CD4-positive, alpha-beta T cell (primary cell): ENCODE results near the gene NUP62. TPM values are rescaled to one million over a fixed set of nuclear protein-coding genes. Genes with fewer than 3 reads are reported as not detected.
"Not testable (repeated sequence)": the region's sequence is repeated elsewhere in the genome, so short reads cannot be mapped to it uniquely, and the experiment has no call there.

ENCODE experiments used
- ATAC-seq: fragments of 200-7000 bp; cut with Tn5 transposase; one replicate; pipeline ENCODE4 v1.10.0; 2022; ENCODE audit warnings: mild to moderate bottlenecking; ENCODE audit not compliant: poor library complexity
- CTCF ChIA-PET: fragments of 350-600 bp; sonication (Branson Sonifier 250); formaldehyde crosslinking; loops from one replicate; lab custom pipeline; 2021; ENCODE audit warnings: antibody characterized with exemption, inconsistent platforms; lab: Charles Lee
- POLR2A ChIA-PET: fragments of 350-600 bp; sonication (Branson Sonifier 250); formaldehyde crosslinking; loops from one replicate; lab custom pipeline; 2021; ENCODE audit warnings: antibody characterized with exemption, inconsistent platforms; lab: Charles Lee
- DNase-seq, 14 experiments: peaks; one replicate each; pipeline ENCODE4 v3.0.0-alpha.2; 2013 to 2020; ENCODE audit warnings: mixed read lengths in 2 of 14
- H3K27ac ChIP-seq, 2 donors: one replicate each; pipeline versions ENCODE4 v1.5.1 to v1.7.0; 2013; ENCODE audit warnings: low read length in 2 of 2, low read depth in 1 of 2, mild to moderate bottlenecking in 1 of 2
- H3K27me3 ChIP-seq, 2 experiments: 1 replicate in 1 of 2; 2 replicates in 1 of 2; pipeline versions ENCODE4 v1.6.1 to v1.7.0; 2013; ENCODE audit warnings: low read length in 2 of 2, control low read depth in 1 of 2, mild to moderate bottlenecking in 1 of 2, moderate library complexity in 1 of 2; ENCODE audit not compliant: insufficient read depth in 2 of 2, control insufficient read depth in 1 of 2
- H3K36me3 ChIP-seq: one replicate; pipeline ENCODE4 v1.6.1; 2013; ENCODE audit warnings: low read length, control low read depth; ENCODE audit not compliant: insufficient read depth
- H3K4me1 ChIP-seq: one replicate; pipeline ENCODE4 v1.6.1; 2013; ENCODE audit warnings: low read length, control low read depth; ENCODE audit not compliant: insufficient read depth
- H3K4me3 ChIP-seq: one replicate; pipeline ENCODE4 v1.5.1; 2013; ENCODE audit warnings: mild to moderate bottlenecking, low read length, moderate library complexity
- H3K9me3 ChIP-seq, 2 experiments: 1 replicate in 1 of 2; 2 replicates in 1 of 2; pipeline versions ENCODE4 v1.6.1 to v1.7.0; 2013; ENCODE audit warnings: low read length in 2 of 2, mild to moderate bottlenecking in 2 of 2, control low read depth in 1 of 2, moderate library complexity in 1 of 2; ENCODE audit not compliant: control insufficient read depth in 1 of 2, insufficient read depth in 1 of 2
- H3K27ac Mint-ChIP-seq: one replicate; pipeline ENCODE4 v1.8.0; 2020; ENCODE audit warnings: mixed read lengths
- H3K27me3 Mint-ChIP-seq: one replicate; pipeline ENCODE4 v1.8.0; 2021; ENCODE audit warnings: mixed read lengths
- H3K36me3 Mint-ChIP-seq: one replicate; pipeline ENCODE4 v1.8.0; 2021; ENCODE audit warnings: low read depth, mixed read lengths
- H3K4me1 Mint-ChIP-seq: one replicate; pipeline ENCODE4 v1.8.0; 2021; ENCODE audit warnings: low read depth, mixed read lengths
- H3K4me3 Mint-ChIP-seq: one replicate; pipeline ENCODE4 v1.8.0; 2020; ENCODE audit warnings: mild to moderate bottlenecking, mixed read lengths
- H3K9me3 Mint-ChIP-seq: one replicate; pipeline ENCODE4 v1.8.0; 2020; ENCODE audit warnings: mixed read lengths
- intact Hi-C, 2 experiments: fragments of 100-400 bp; cut with DNase I in 1 of 2; cut with micrococcal nuclease in 1 of 2; formaldehyde crosslinking; loops; one replicate each; pipeline versions ENCODE4 v1.15.1 to v1.9.0; 2023 to 2025; cut with DNase I, micrococcal nuclease
- total RNA-seq, 174 experiments: library from RNA in 2 of 174; stranded (reverse) in 2 of 174; gene quantifications; one replicate each; pipeline ENCODE4 v1.2.3 and lab custom pipeline; 2021 to 2026
- TF ChIP-seq, protein P1 (sequence below): fragments of 200-600 bp; IDR thresholded peaks from one replicate; pipeline ENCODE4 v1.8.0; 2022; ENCODE audit warnings: antibody characterized with exemption, mild to moderate bottlenecking

Gene NUP62
- total RNA-seq, 2 experiments from 2014 or later, result 19.2 to 21.7 TPM

- no peaks in the 10 kb centered on the region for H3K9me3 ChIP-seq
- H3K27me3 ChIP-seq, result peaks cover 0 to 4% of the 10 kb centered on the region in 2 experiments
- H3K27ac ChIP-seq, result no peak overlapping the region
- Mint-ChIP-seq H3K4me3 (no peak overlapping the region), H3K36me3 (peaks cover 24% of the 10 kb centered on the region), H3K4me1 (no peaks in the 10 kb centered on the region), H3K9me3 (no peaks in the 10 kb centered on the region), H3K27ac (no peak overlapping the region), H3K27me3 (no peaks in the 10 kb centered on the region)
- POLR2A ChIA-PET, result no interaction called here
- H3K36me3 ChIP-seq, result peaks cover 35% of the 10 kb centered on the region
- TF ChIP-seq, protein P1, sequence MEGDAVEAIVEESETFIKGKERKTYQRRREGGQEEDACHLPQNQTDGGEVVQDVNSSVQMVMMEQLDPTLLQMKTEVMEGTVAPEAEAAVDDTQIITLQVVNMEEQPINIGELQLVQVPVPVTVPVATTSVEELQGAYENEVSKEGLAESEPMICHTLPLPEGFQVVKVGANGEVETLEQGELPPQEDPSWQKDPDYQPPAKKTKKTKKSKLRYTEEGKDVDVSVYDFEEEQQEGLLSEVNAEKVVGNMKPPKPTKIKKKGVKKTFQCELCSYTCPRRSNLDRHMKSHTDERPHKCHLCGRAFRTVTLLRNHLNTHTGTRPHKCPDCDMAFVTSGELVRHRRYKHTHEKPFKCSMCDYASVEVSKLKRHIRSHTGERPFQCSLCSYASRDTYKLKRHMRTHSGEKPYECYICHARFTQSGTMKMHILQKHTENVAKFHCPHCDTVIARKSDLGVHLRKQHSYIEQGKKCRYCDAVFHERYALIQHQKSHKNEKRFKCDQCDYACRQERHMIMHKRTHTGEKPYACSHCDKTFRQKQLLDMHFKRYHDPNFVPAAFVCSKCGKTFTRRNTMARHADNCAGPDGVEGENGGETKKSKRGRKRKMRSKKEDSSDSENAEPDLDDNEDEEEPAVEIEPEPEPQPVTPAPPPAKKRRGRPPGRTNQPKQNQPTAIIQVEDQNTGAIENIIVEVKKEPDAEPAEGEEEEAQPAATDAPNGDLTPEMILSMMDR, result no peak
- ATAC-seq (no peak), DNase-seq (peak in 1 of 14 experiments; percentile 15)
- no peak overlapping the region for H3K4me3 ChIP-seq
- CTCF ChIA-PET, result no interaction called here
- intact Hi-C loops, result no loop called here
- no peaks in the 10 kb centered on the region for H3K4me1 ChIP-seq
Observed at GRCh38 chr19:49973987-49974386, 44.7 kb upstream of the NUP62 start.

DNA sequence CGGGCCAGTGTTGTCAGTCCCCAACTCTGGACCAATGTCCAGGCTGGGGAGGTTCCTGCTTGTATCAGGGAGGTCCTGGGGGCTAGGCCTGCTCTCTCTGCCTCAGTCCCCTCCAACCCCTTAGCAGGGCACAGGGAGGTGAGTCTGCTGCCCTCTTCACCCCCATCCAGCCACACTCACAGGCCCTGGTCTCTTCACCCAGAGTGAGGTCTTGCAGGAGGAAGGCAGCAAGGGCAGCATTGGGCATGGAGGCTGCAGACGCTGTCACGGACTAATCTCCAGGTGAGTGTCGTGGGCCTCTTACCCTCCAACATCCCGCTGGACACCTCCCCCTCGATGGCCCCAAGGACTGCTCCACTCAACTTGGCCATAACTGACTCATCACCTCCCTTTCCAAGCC, 43.5 kb upstream of the NUP62 start:
- Histone ChIP-seq H3K4me1 (no peaks in the 10 kb centered on the region), H3K4me3 (no peak overlapping the region), H3K9me3 (no peaks in the 10 kb centered on the region), H3K36me3 (peaks cover 24% of the 10 kb centered on the region), H3K27me3 (peaks cover 2 to 7% of the 10 kb centered on the region in 2 experiments), H3K27ac (no peak overlapping the region)
- DNase-seq (no peak), ATAC-seq (no peak)
- POLR2A ChIA-PET, result interaction anchor here (1.3 kb wide), 1 partner anchor 8 kb away, joined by 5 read pairs; no protein-coding TSS in a partner anchor
- Mint-ChIP-seq H3K9me3 (no peaks in the 10 kb centered on the region), H3K27me3 (peaks cover 6% of the 10 kb centered on the region), H3K4me3 (no peak overlapping the region), H3K36me3 (peaks cover 18% of the 10 kb centered on the region), H3K27ac (no peak overlapping the region), H3K4me1 (no peaks in the 10 kb centered on the region)
- TF ChIP-seq, protein P1, result no peak
- CTCF ChIA-PET, result no interaction called here
- intact Hi-C loops, result no loop called here

DNA sequence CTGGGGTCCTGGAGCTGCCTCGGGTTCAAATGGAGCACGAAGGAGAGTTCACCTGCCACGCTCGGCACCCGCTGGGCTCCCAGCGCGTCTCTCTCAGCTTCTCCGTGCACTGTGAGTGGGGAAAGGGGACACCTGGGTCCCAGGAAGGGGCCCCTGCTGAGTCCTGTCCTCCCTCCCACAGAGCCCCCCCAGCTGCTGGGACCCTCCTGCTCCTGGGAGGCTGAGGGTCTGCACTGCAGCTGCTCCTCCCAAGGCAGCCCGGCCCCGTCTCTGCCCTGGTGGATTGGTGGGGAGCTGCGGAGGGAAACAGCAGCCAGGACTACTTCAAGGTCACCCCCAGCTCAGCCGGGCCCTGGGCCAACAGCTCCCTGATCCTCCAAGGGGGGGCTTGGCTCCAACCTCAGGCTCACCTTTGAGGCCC, 42.7 kb upstream of the NUP62 start:
- Histone ChIP-seq H3K9me3 (no peaks in the 10 kb centered on the region), H3K36me3 (peaks cover 17% of the 10 kb centered on the region), H3K27ac (no peak overlapping the region), H3K27me3 (peaks cover 2 to 7% of the 10 kb centered on the region in 2 experiments), H3K4me1 (no peaks in the 10 kb centered on the region), H3K4me3 (no peak overlapping the region)
- Mint-ChIP-seq H3K4me1 (no peaks in the 10 kb centered on the region), H3K27ac (no peak overlapping the region), H3K36me3 (peaks cover 15% of the 10 kb centered on the region), H3K9me3 (no peaks in the 10 kb centered on the region), H3K27me3 (peaks cover 6% of the 10 kb centered on the region), H3K4me3 (no peak overlapping the region)
- ATAC-seq, result no peak
- intact Hi-C loops, result no loop called here
- TF ChIP-seq, protein P1, result no peak
- POLR2A ChIA-PET, result interaction anchor here (1.3 kb wide), 1 partner anchor 9 kb away, joined by 5 read pairs; no protein-coding TSS in a partner anchor
- DNase-seq, result no peak
- CTCF ChIA-PET, result no interaction called here

DNA sequence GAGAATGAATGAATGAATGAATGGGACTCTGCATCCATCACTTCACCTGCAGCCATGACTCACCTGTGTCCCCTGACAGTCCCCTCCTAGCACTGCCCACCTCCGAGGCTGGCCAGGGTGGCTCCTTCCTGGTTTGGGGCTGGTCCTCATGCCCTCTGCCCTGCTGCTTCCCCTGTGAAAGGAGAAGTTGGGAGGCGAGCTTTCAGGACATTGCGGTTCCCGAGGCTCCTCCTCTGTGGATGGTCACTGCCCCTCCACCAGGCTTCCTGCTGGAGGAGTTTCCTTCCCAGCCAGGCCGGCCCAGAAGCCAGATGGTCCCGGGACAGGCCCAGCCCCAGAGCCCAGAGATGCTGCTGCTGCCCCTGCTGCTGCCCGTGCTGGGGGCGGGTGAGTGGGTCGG, 40.1 kb upstream of the NUP62 start:
- POLR2A ChIA-PET, H3K4me3 Mint-ChIP-seq, H3K4me1 Mint-ChIP-seq, H3K9me3 ChIP-seq, H3K4me1 ChIP-seq, intact Hi-C loops, ATAC-seq, H3K27me3 ChIP-seq, H3K4me3 ChIP-seq, H3K27ac Mint-ChIP-seq, H3K36me3 Mint-ChIP-seq, DNase-seq, H3K36me3 ChIP-seq, H3K27ac ChIP-seq, H3K9me3 Mint-ChIP-seq, CTCF ChIA-PET, H3K27me3 Mint-ChIP-seq: not testable (repeated sequence)
